HG02610 (cell line): ENCODE measurements around the gene CLPTM1L.
"Not testable (repeated sequence)": the region's sequence is repeated elsewhere in the genome, so short reads cannot be mapped to it uniquely, and the experiment has no call there.

Experiments used
- ATAC-seq: cut with Tn5 transposase; IDR thresholded peaks from one replicate; pipeline ENCODE4 v1.9.1; 2021; ENCODE audit warnings: mild to moderate bottlenecking, moderate library complexity; ENCODE audit not compliant: unreplicated experiment

Gene CLPTM1L

GRCh38 chr5:1381370-1382247 lies 36.7 kb upstream of the CLPTM1L start:
- ATAC-seq: no peak

DNA sequence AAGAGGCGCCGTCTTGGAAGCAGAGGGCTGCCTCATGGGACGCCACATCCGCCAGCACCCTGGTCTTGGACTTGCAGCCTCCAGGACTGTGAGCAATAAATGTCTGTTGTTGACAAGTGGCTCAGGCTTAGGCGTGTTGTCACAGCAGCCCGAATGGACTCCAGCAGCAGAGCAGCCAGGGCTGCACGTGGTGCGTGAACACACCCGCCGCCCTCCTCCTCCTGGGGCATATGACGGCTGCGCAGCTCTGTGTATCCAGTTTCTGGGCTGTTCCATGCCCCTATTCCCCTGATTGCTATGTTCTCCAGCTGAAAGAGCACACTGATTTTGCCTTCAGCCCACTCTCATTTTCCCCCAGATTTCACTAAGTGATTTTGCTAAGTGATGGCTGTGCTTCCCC lies 36.0 kb upstream of the CLPTM1L start:
- ATAC-seq: no peak

- ATAC-seq: peak; percentile 60
Measured at GRCh38 chr5:1380011-1380817, 35.3 kb upstream of the CLPTM1L start.

DNA sequence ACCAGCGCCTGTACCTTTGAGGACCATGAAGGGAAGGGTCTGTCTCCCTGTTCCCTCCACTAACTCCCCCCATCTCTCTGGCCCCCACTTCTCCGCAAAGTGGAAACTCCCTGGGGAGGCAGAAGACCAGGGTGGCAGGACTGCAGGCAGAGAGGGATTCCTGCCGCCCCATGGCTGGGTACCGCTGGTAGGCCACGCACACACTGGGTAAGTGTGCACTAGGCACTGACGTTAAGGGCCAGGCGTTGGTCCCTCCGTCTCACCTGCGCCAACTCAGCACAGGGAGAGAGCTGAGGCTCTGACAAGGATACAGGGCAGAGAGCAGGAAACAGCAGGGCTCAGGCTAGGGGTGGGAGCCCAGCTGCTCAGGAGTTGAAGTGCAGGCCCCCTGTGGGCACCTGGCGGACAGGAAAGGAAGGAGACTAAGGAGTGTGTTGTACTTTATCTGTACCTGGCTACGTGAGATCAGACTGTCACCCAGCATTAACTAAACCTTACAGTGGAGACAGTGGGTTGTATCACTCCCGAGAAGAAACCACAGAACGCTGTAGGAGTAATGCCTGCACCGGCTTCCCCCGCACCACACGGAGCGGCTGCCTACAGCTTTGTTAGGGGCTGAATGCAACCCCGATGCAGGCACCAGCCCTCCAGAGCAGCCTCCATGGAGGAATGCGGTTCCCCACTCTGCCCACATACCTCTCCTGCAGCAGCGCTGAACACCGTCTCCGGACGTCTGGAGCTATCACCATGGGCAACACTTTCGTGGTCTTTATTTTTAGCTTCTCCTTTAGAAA lies 34.2 kb upstream of the CLPTM1L start:
- no peak for ATAC-seq

- no peak for ATAC-seq
Measured at GRCh38 chr5:1378096-1378495, 33.2 kb upstream of the CLPTM1L start.

- ATAC-seq: no peak
Measured at GRCh38 chr5:1376981-1377380, 32.1 kb upstream of the CLPTM1L start.

- ATAC-seq: no peak
Measured at GRCh38 chr5:1375871-1376810, 31.2 kb upstream of the CLPTM1L start.

DNA sequence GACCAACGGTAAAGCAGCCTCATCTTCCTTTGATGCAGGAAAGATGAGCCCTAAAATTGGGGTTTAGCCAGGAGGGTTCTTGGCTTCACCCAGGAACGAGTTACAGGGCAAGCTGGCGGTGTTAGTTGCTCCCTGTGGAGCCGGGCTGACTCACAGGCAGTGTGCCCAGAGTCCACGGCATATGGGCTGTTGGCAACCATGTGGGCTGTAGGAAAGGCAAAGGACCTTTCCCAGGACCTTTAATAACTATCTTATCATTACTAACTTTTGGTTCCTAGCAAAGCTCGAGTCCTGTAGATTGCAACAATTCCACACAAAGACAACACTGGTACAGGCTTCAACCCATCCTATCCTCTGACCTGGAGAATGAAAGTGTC lies 29.8 kb upstream of the CLPTM1L start:
- no peak for ATAC-seq

DNA sequence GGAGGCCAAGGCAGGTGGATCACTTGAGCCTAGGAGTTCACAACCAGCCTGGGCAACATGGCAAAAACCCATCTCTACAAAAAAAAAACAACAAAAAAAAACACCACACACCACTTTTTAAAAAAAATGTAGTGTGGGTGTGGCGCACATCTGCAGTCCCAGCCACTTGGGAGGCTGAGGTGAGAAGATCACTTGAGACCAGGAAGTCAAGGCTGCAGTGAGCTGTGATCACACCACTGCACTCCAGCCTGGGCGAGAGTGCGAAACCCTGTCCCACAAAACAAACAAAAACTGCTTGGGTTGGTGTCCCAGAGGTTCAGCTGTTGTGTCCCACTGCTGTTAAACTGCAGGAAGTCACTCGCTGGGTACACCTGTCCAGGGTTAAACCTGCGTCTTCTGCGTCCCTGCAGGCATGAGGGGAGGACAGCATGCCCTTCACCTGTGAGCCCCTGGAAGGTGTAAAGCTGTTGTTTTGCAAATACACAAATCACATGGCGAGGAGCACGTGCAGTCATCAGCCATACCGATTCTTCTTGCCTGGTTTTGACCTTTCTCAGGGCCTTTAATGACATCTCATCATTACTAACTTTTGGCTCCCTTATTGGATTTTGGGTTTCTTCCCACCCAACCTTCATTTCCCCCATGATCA lies 29.3 kb upstream of the CLPTM1L start:
- no peak for ATAC-seq

DNA sequence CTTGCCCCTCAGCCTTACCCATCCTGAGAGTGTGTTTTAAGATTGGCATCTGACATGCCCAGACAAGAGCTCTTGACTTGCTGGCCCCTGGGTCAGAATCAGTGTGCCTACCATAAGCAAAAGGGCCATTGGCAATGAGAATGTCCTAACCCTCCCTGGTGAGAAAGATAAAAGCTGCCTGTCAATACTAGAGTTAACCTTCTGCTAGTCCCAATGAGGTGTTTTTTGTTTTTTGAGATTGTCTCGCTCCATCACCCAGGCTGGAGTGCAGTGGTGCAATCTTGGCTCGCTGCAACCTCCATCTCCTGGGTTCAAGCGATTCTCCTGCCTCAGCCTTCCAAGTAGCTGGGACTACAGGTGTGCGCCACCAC lies 27.1 kb upstream of the CLPTM1L start:
- ATAC-seq: not testable (repeated sequence)

GRCh38 chr5:1371218-1371971 lies 26.5 kb upstream of the CLPTM1L start:
- no peak for ATAC-seq

DNA sequence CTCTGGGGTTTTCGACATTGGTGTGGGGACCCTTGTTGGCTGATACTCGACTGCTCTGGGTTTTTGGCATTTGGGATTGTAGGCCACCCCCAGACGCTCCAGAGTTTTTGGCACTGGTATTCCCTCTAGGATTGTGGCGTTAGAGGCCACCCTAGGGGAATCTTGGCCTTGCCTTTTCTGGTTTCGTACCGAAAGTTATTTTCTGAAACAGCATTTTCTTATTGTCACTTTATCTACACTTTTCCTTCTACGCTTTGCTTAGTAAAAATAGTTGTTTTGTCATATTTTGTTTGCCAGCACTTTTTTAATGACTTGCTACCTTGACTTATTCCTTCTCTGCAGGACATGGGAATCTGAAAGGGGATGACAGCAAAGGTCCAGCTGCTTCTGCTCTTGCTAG lies 25.1 kb upstream of the CLPTM1L start:
- ATAC-seq: no peak

GRCh38 chr5:1368756-1369155 lies 23.9 kb upstream of the CLPTM1L start:
- no peak for ATAC-seq

DNA sequence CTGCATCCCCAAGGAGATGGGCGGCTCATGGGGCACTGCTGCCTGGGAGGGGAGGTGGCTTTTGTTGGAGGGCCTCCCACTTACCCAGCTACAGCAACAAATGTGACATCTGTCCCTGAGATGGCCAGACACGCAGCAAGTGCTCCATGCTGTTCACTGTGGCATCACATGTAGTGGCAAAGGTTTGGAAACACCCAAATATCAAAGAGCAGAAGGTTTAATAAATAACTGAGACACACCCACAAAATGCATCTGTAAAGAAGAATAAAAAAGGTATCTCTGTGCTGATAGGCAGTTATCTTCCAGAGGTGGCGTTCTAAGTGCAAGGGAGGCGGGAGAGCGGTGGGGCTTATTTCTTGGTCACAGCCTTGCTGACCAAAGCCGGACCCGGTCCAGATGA lies 23.3 kb upstream of the CLPTM1L start:
- ATAC-seq: no peak

- no peak for ATAC-seq
Measured at GRCh38 chr5:1367149-1367548, 22.2 kb upstream of the CLPTM1L start.

- peak; percentile 48 for ATAC-seq
Measured at GRCh38 chr5:1366514-1366913, 21.6 kb upstream of the CLPTM1L start.

DNA sequence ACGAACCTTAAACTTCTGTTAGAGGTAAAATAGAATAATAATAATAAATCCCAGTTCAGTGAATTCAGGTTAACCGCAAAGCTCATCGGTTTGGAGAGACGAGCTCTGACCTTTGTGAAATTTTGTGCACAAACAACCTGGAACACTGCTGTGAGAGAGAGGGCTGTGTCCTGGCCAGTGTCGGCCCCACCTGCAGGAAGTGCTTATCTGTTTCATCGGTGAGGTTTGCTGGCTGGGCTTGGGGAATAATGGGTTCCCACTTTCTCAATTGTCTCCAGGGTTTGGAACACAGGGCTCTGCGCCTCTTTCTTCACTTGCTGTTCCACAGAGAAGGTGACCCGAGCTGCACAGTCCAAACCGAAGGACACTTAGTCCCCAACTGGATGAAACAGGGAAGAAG lies 19.3 kb upstream of the CLPTM1L start:
- ATAC-seq: no peak

GRCh38 chr5:1363581-1363980 lies 18.7 kb upstream of the CLPTM1L start:
- no peak for ATAC-seq

DNA sequence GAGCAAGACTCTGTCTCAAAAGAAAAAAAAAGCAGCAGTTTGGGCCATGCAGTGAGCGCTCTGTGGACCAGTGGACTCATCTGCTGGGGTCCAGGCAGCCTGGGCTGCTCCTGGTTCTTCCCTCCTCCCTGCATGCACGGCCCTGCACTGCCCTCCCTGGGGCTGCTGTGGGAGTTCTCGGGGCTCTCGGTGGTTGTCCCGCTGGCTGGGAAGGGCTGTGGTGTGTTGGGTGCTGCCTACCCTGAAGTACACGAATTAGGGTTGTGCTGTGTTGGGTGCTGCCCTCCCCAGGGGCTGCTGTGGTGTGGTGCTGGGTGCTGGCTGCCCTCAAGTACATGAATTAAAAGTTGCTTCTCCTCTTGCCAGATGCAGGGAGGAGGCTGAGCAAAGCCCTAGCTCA lies 18.3 kb upstream of the CLPTM1L start:
- no peak for ATAC-seq
